Measurements from ENCODE around the gene LDLR. TPM values are rescaled to one million over a fixed set of nuclear protein-coding genes. Genes with fewer than 3 reads are reported as not detected.
"Not testable (repeated sequence)": the region's sequence is repeated elsewhere in the genome, so short reads cannot be mapped to it uniquely, and the experiment has no call there.

Gene LDLR
- total RNA-seq, 1 donor from 2014 or later, result 39.3 TPM

GRCh38 chr19:11137542-11138384, 48.5 kb downstream of the LDLR start:
- peaks cover 77% of the 10 kb centered on the region for H3F3A ChIP-seq (ENCODE audit: low read depth)
- H4K20me1 ChIP-seq (ENCODE audit: low read depth), result peaks cover 27% of the 10 kb centered on the region
- H3K27me3 ChIP-seq, result no peaks in the 10 kb centered on the region
- H3K4me3 ChIP-seq, result peak overlapping the region; percentile 32
- DNase-seq (ENCODE audit: low spot score), result peak; percentile 97
- H2AFZ ChIP-seq (replicated peaks), result no peak overlapping the region
- Mint-ChIP-seq H3K4me1 (peaks cover 27% of the 10 kb centered on the region), H3K27me3 (ENCODE audit: insufficient read depth, low read depth) (peaks cover 5% of the 10 kb centered on the region), H3K27ac (no peak overlapping the region), H3K4me3 (peak overlapping the region; percentile 81), H3K9me3 (peaks cover 2% of the 10 kb centered on the region), H3K36me3 (peaks cover 8% of the 10 kb centered on the region)
- no peaks in the 10 kb centered on the region for H3K79me2 ChIP-seq (ENCODE audit: low read depth)
- H3K4me2 ChIP-seq, result peak overlapping the region; percentile 71
- TF ChIP-seq EZH2 (IDR thresholded peaks at IDR 0.05), result no peak
- TF ChIP-seq CTCF (IDR thresholded peaks at IDR 0.05), result peak; percentile 70
- H3K4me1 ChIP-seq, result peaks cover 19% of the 10 kb centered on the region
- peak overlapping the region; percentile 47 for H3K27ac ChIP-seq
- no peak overlapping the region for H3K9ac ChIP-seq
- no peaks in the 10 kb centered on the region for H3K36me3 ChIP-seq
- no peaks in the 10 kb centered on the region for H3K9me3 ChIP-seq (ENCODE audit: low read depth)

GRCh38 chr19:11138601-11139300, 49.5 kb downstream of the LDLR start:
- Histone ChIP-seq H3K4me3 (no peak overlapping the region), H4K20me1 (ENCODE audit: low read depth) (peaks cover 29% of the 10 kb centered on the region), H3K9ac (no peak overlapping the region), H3K4me2 (peak overlapping the region; percentile 71), H3K27ac (no peak overlapping the region), H3K9me3 (ENCODE audit: low read depth) (no peaks in the 10 kb centered on the region), H3K36me3 (no peaks in the 10 kb centered on the region), H3K27me3 (no peaks in the 10 kb centered on the region), H2AFZ (replicated peaks) (no peak overlapping the region), H3F3A (ENCODE audit: low read depth) (peaks cover 76% of the 10 kb centered on the region), H3K4me1 (peaks cover 23% of the 10 kb centered on the region), H3K79me2 (ENCODE audit: low read depth) (no peaks in the 10 kb centered on the region)
- Mint-ChIP-seq H3K36me3 (peaks cover 2% of the 10 kb centered on the region), H3K4me3 (peak overlapping the region; percentile 71), H3K27me3 (ENCODE audit: insufficient read depth, low read depth) (peaks cover 5% of the 10 kb centered on the region), H3K4me1 (peaks cover 34% of the 10 kb centered on the region), H3K27ac (no peak overlapping the region), H3K9me3 (no peaks in the 10 kb centered on the region)
- TF ChIP-seq EZH2 (IDR thresholded peaks at IDR 0.05) (no peak), CTCF (IDR thresholded peaks at IDR 0.05) (no peak), EZH2phosphoT487 (IDR thresholded peaks at IDR 0.05) (no peak)
- peak; percentile 78 for DNase-seq (ENCODE audit: low spot score)

GRCh38 chr19:11140023-11140538, 50.8 kb downstream of the LDLR start:
- not testable (repeated sequence) for H3K36me3 ChIP-seq; H3K4me3 ChIP-seq; H3K9me3 ChIP-seq (ENCODE audit: low read depth); H3K27ac Mint-ChIP-seq; H3K36me3 Mint-ChIP-seq; H3K9ac ChIP-seq; H3K9me3 Mint-ChIP-seq; H3K4me2 ChIP-seq; H3K27ac ChIP-seq; H3K4me3 Mint-ChIP-seq; H3K79me2 ChIP-seq (ENCODE audit: low read depth); DNase-seq (ENCODE audit: low spot score); H2AFZ ChIP-seq (replicated peaks); H3K27me3 ChIP-seq; H3K27me3 Mint-ChIP-seq (ENCODE audit: insufficient read depth, low read depth)
- H3K4me1 ChIP-seq, result peaks cover 23% of the 10 kb centered on the region
- H4K20me1 ChIP-seq (ENCODE audit: low read depth), result peaks cover 29% of the 10 kb centered on the region
- H3F3A ChIP-seq (ENCODE audit: low read depth), result peaks cover 68% of the 10 kb centered on the region
- peaks cover 36% of the 10 kb centered on the region for H3K4me1 Mint-ChIP-seq
